ENCODE measurements around the gene ENO2. TPM values are rescaled to one million over a fixed set of nuclear protein-coding genes. Genes with fewer than 3 reads are reported as not detected.

The ENO2 gene
- total and polyA plus RNA-seq, 2 experiments from 2014 or later = 43.5 to 53.5 TPM

DNA sequence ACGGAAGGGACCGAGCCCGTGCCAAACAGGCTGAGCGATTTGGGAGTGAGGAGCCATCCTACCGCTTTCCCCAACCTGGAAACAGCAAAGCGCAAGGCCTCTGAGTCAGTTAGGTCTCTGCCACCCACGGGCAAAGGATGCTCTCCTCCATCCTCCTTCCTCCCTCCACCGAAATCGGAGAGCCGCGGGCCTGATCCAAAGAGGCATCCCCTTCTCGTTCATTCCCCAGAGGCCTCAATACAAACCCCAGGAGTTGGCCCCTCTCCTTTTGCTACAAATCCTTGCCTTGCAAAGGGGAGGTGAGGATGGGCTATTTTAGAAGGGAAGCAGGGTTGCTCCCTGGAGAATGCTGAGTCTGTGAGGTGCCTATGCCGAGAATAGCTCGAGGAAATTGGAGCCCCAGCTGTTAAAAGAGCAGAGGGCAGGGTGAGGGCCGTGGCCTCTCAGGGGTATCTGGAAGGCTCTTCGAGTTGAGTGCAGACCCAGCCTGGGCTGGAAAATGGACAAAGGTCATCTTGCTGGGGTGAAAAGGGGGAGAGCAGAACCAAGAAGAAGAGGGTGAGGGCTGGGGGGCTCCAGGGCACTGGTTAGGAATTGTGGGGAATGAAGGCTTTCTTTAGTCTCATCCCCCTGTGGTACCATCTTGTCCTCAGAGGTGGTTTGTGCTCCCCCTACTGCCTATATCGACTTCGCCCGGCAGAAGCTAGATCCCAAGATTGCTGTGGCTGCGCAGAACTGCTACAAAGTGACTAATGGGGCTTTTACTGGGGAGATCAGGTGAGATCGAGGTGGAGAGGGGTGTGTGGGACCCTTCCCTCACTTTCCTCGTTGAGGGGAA lies 46.0 kb upstream of the ENO2 start:
- H3K79me2 ChIP-seq (replicated peaks; ENCODE audit: insufficient read depth) = peaks cover 26% of the 10 kb centered on the region
- Mint-ChIP-seq H3K27ac (peak overlapping the region; percentile 94), H3K36me3 (ENCODE audit: low read depth) (peaks cover 70% of the 10 kb centered on the region), H3K4me3 (peak overlapping the region; percentile 94), H3K9me3 (no peaks in the 10 kb centered on the region; the same call in 1 of the 3 replicates), H3K27me3 (ENCODE audit: insufficient read depth, low read depth, poor library complexity) (peaks cover 52% of the 10 kb centered on the region), H3K4me1 (peaks cover 54% of the 10 kb centered on the region)
- peak overlapping the region; percentile 100 for H3K4me2 ChIP-seq
- peaks cover 14% of the 10 kb centered on the region; the same call in 1 of the 2 replicates for H3K36me3 ChIP-seq (ENCODE audit: insufficient read depth)
- peaks cover 61% of the 10 kb centered on the region for H3F3A ChIP-seq (replicated peaks; ENCODE audit: low read depth)
- H3K27me3 ChIP-seq (ENCODE audit: insufficient read depth) = no peaks in the 10 kb centered on the region
- ATAC-seq (no peak), DNase-seq (ENCODE audit: low spot score) (no peak)
- H3K27ac ChIP-seq (ENCODE audit: low read depth) = peak overlapping the region; percentile 85
- TF ChIP-seq, protein P1, sequence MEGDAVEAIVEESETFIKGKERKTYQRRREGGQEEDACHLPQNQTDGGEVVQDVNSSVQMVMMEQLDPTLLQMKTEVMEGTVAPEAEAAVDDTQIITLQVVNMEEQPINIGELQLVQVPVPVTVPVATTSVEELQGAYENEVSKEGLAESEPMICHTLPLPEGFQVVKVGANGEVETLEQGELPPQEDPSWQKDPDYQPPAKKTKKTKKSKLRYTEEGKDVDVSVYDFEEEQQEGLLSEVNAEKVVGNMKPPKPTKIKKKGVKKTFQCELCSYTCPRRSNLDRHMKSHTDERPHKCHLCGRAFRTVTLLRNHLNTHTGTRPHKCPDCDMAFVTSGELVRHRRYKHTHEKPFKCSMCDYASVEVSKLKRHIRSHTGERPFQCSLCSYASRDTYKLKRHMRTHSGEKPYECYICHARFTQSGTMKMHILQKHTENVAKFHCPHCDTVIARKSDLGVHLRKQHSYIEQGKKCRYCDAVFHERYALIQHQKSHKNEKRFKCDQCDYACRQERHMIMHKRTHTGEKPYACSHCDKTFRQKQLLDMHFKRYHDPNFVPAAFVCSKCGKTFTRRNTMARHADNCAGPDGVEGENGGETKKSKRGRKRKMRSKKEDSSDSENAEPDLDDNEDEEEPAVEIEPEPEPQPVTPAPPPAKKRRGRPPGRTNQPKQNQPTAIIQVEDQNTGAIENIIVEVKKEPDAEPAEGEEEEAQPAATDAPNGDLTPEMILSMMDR (conservative IDR thresholded peaks at IDR 0.05; ENCODE audit: low read depth in 2 of 2) = peak; percentile 19 to 46; a peak in 1 of 4 replicates
- TF ChIP-seq EZH2phosphoT487 (IDR thresholded peaks at IDR 0.05; ENCODE audit: unreplicated experiment) (no peak), POLR2AphosphoS5 (IDR thresholded peaks at IDR 0.05; ENCODE audit: low read depth) (no peak)
- H3K4me1 ChIP-seq (ENCODE audit: insufficient read depth) = peaks cover 50% of the 10 kb centered on the region
- H3K4me3 ChIP-seq = peak overlapping the region; percentile 97
- no peaks in the 10 kb centered on the region for H3K9me2 ChIP-seq (ENCODE audit: insufficient read depth)
- H2AFZ ChIP-seq = no peak overlapping the region
- H4K20me1 ChIP-seq (replicated peaks; ENCODE audit: insufficient read depth) = peaks cover 32% of the 10 kb centered on the region

DNA sequence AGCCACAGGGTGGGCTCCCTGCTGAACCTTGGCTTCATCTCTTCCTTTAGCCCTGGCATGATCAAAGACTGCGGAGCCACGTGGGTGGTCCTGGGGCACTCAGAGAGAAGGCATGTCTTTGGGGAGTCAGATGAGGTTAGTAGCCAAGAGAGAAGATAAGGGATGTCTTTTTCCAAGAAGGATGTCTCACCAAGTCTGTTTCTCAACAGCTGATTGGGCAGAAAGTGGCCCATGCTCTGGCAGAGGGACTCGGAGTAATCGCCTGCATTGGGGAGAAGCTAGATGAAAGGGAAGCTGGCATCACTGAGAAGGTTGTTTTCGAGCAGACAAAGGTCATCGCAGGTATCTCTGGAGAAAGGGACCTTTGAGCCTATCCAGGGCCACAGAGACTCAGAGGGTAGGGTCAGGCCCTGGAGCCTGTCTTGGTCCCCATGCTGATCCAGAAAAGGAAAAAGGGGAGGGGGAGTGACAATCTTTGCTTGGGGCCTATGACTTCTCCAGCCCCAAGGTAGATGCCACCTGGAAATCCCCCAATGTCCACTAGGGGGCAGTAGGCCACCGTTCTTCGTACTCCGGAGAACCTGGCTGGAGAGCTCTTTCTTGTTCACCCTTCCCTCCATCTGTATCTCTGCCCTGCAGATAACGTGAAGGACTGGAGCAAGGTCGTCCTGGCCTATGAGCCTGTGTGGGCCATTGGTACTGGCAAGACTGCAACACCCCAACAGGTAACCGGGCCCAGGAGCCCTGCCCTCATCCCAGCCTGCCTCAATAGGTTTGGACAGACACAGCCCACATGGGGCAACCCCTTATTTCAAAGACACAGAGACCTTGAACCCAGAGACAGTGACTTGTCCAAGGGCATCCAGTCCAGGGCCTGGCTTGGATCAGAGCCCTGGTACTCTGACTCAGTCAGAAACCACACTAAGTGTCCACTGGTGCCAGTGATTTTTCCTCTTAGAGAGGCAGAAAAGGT lies 45.0 kb upstream of the ENO2 start:
- Histone ChIP-seq H3K27ac (ENCODE audit: low read depth) (peak overlapping the region; percentile 85), H4K20me1 (replicated peaks; ENCODE audit: insufficient read depth) (peaks cover 32% of the 10 kb centered on the region), H3K4me2 (peak overlapping the region; percentile 100), H3K27me3 (ENCODE audit: insufficient read depth) (no peaks in the 10 kb centered on the region), H3K9me2 (ENCODE audit: insufficient read depth) (no peaks in the 10 kb centered on the region), H2AFZ (no peak overlapping the region), H3K4me1 (ENCODE audit: insufficient read depth) (peaks cover 56% of the 10 kb centered on the region), H3K36me3 (ENCODE audit: insufficient read depth) (peaks cover 14% of the 10 kb centered on the region; the same call in 1 of the 2 replicates), H3K79me2 (replicated peaks; ENCODE audit: insufficient read depth) (peaks cover 28% of the 10 kb centered on the region), H3K4me3 (peak overlapping the region; percentile 97), H3F3A (replicated peaks; ENCODE audit: low read depth) (peaks cover 68% of the 10 kb centered on the region)
- peak; percentile 96 for DNase-seq (ENCODE audit: low spot score)
- Mint-ChIP-seq H3K36me3 (ENCODE audit: low read depth) (peaks cover 61% of the 10 kb centered on the region), H3K27ac (peak overlapping the region; percentile 94), H3K9me3 (no peaks in the 10 kb centered on the region; the same call in 1 of the 3 replicates), H3K4me1 (peaks cover 57% of the 10 kb centered on the region), H3K4me3 (peak overlapping the region; percentile 94), H3K27me3 (ENCODE audit: insufficient read depth, low read depth, poor library complexity) (peaks cover 54% of the 10 kb centered on the region)
- no peak for TF ChIP-seq ZNF114 (CRISPR knock-in tag; IDR thresholded peaks at IDR 0.05)
- TF ChIP-seq POLR2AphosphoS5 (IDR thresholded peaks at IDR 0.05; ENCODE audit: low read depth) = peak; percentile 56; the same call in 1 of the 2 replicates
- TF ChIP-seq, protein P2, sequence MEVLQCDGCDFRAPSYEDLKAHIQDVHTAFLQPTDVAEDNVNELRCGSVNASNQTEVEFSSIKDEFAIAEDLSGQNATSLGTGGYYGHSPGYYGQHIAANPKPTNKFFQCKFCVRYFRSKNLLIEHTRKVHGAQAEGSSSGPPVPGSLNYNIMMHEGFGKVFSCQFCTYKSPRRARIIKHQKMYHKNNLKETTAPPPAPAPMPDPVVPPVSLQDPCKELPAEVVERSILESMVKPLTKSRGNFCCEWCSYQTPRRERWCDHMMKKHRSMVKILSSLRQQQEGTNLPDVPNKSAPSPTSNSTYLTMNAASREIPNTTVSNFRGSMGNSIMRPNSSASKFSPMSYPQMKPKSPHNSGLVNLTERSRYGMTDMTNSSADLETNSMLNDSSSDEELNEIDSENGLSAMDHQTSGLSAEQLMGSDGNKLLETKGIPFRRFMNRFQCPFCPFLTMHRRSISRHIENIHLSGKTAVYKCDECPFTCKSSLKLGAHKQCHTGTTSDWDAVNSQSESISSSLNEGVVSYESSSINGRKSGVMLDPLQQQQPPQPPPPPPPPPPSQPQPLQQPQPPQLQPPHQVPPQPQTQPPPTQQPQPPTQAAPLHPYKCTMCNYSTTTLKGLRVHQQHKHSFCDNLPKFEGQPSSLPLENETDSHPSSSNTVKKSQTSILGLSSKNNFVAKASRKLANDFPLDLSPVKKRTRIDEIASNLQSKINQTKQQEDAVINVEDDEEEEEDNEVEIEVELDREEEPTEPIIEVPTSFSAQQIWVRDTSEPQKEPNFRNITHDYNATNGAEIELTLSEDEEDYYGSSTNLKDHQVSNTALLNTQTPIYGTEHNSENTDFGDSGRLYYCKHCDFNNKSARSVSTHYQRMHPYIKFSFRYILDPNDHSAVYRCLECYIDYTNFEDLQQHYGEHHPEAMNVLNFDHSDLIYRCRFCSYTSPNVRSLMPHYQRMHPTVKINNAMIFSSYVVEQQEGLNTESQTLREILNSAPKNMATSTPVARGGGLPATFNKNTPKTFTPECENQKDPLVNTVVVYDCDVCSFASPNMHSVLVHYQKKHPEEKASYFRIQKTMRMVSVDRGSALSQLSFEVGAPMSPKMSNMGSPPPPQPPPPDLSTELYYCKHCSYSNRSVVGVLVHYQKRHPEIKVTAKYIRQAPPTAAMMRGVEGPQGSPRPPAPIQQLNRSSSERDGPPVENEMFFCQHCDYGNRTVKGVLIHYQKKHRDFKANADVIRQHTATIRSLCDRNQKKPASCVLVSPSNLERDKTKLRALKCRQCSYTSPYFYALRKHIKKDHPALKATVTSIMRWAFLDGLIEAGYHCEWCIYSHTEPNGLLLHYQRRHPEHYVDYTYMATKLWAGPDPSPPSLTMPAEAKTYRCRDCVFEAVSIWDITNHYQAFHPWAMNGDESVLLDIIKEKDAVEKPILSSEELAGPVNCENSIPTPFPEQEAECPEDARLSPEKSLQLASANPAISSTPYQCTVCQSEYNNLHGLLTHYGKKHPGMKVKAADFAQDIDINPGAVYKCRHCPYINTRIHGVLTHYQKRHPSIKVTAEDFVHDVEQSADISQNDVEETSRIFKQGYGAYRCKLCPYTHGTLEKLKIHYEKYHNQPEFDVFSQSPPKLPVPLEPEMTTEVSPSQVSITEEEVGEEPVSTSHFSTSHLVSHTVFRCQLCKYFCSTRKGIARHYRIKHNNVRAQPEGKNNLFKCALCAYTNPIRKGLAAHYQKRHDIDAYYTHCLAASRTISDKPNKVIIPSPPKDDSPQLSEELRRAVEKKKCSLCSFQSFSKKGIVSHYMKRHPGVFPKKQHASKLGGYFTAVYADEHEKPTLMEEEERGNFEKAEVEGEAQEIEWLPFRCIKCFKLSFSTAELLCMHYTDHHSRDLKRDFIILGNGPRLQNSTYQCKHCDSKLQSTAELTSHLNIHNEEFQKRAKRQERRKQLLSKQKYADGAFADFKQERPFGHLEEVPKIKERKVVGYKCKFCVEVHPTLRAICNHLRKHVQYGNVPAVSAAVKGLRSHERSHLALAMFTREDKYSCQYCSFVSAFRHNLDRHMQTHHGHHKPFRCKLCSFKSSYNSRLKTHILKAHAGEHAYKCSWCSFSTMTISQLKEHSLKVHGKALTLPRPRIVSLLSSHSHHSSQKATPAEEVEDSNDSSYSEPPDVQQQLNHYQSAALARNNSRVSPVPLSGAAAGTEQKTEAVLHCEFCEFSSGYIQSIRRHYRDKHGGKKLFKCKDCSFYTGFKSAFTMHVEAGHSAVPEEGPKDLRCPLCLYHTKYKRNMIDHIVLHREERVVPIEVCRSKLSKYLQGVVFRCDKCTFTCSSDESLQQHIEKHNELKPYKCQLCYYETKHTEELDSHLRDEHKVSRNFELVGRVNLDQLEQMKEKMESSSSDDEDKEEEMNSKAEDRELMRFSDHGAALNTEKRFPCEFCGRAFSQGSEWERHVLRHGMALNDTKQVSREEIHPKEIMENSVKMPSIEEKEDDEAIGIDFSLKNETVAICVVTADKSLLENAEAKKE (CRISPR knock-in tag; IDR thresholded peaks at IDR 0.05) = peak; percentile 58; the same call in 1 of the 2 replicates
- TF ChIP-seq, protein P1 (conservative IDR thresholded peaks at IDR 0.05; ENCODE audit: low read depth in 2 of 2) = peak; percentile 91 to 94
- ATAC-seq = peak; percentile 1

Data from GM23338 (cell line).